Cerebellar nuclear complex (tissue), 1 donor: ENCODE measurements around the gene SPATS2.
"Not testable (repeated sequence)": the region's sequence is repeated elsewhere in the genome, so short reads cannot be mapped to it uniquely, and the experiment has no call there.

Source experiments
- DNase-seq, 2 experiments: peaks; one replicate each; lab custom pipeline; 2025; lab: John Stamatoyannopoulos, UW

Gene SPATS2

GRCh38 chr12:49410818-49411217, 43.6 kb downstream of the SPATS2 start:
- no peak for DNase-seq

- no peak for DNase-seq
Measured at GRCh38 chr12:49413010-49413409, 45.7 kb downstream of the SPATS2 start.

GRCh38 chr12:49413796-49414195, 46.5 kb downstream of the SPATS2 start:
- DNase-seq, result no peak

GRCh38 chr12:49414364-49414763, 47.1 kb downstream of the SPATS2 start:
- DNase-seq, result no peak

- no peak for DNase-seq
Measured at GRCh38 chr12:49415521-49415970, 48.3 kb downstream of the SPATS2 start.

- DNase-seq, result no peak
Measured at GRCh38 chr12:49416892-49417291, 49.6 kb downstream of the SPATS2 start.

- no peak for DNase-seq
Measured at GRCh38 chr12:49417558-49417957, 50.3 kb downstream of the SPATS2 start.

- DNase-seq, result no peak
Measured at GRCh38 chr12:49420556-49420955, 53.3 kb downstream of the SPATS2 start.

GRCh38 chr12:49422114-49422513, 54.9 kb downstream of the SPATS2 start:
- no peak for DNase-seq

- DNase-seq, result no peak
Measured at GRCh38 chr12:49428793-49429192, 61.5 kb downstream of the SPATS2 start.

- no peak for DNase-seq
Measured at GRCh38 chr12:49432616-49433015, 65.4 kb downstream of the SPATS2 start.

- not testable (repeated sequence) for DNase-seq
Measured at GRCh38 chr12:49436799-49437198, 69.5 kb downstream of the SPATS2 start.

- DNase-seq, result no peak
Measured at GRCh38 chr12:49439042-49439441, 71.8 kb downstream of the SPATS2 start.

GRCh38 chr12:49440035-49440434, 72.8 kb downstream of the SPATS2 start:
- no peak for DNase-seq

- DNase-seq, result no peak
Measured at GRCh38 chr12:49442915-49443314, 75.7 kb downstream of the SPATS2 start.

GRCh38 chr12:49446571-49446970, 79.3 kb downstream of the SPATS2 start:
- no peak for DNase-seq

GRCh38 chr12:49448858-49449257, 81.6 kb downstream of the SPATS2 start:
- DNase-seq, result no peak

GRCh38 chr12:49451468-49452259, 84.4 kb downstream of the SPATS2 start:
- no peak for DNase-seq

GRCh38 chr12:49455501-49455900, 88.2 kb downstream of the SPATS2 start:
- DNase-seq, result no peak

GRCh38 chr12:49456131-49456679, 88.9 kb downstream of the SPATS2 start:
- no peak for DNase-seq

GRCh38 chr12:49458816-49459215, 91.6 kb downstream of the SPATS2 start:
- DNase-seq, result no peak

GRCh38 chr12:49461221-49461620, 94.0 kb downstream of the SPATS2 start:
- no peak for DNase-seq

GRCh38 chr12:49462083-49462744, 95.0 kb downstream of the SPATS2 start:
- DNase-seq, result peak; percentile 24 to 50
